HTR-8/SVneo (cell line): Measurements from ENCODE around the gene KIN.
"Not testable (repeated sequence)": the region's sequence is repeated elsewhere in the genome, so short reads cannot be mapped to it uniquely, and the experiment has no call there.

Experiments
- DNase-seq: peaks from one replicate; pipeline ENCODE4 v3.0.0; 2011; ENCODE audit warnings: low spot score, mixed read lengths; ENCODE audit not compliant: insufficient read length
- FAIRE-seq: peaks from 2 replicates; lab custom pipeline; 2011; peaks lifted over from hg19 to GRCh38; lab: Jason Lieb, UNC

Gene KIN

DNA sequence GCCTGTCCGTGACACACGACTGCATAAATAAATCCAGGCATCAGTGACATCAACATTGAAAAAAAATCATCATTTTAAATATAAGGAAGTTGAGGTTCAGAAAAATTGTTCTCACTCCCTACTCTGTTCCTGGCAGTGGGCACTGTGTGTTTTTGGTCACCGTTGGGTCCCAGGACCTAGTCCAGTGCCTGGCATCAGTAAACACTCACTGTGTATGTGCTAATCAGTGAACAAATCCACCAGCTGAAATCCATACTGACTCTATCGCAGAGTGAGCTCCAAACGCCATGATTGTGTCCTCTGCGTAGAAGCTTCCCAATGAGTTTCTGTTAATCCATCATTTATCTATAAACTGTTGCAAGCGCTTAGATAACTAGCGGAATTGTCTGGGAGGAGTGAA lies 43.5 kb downstream of the KIN start:
- FAIRE-seq (no peak), DNase-seq (no peak)

DNA sequence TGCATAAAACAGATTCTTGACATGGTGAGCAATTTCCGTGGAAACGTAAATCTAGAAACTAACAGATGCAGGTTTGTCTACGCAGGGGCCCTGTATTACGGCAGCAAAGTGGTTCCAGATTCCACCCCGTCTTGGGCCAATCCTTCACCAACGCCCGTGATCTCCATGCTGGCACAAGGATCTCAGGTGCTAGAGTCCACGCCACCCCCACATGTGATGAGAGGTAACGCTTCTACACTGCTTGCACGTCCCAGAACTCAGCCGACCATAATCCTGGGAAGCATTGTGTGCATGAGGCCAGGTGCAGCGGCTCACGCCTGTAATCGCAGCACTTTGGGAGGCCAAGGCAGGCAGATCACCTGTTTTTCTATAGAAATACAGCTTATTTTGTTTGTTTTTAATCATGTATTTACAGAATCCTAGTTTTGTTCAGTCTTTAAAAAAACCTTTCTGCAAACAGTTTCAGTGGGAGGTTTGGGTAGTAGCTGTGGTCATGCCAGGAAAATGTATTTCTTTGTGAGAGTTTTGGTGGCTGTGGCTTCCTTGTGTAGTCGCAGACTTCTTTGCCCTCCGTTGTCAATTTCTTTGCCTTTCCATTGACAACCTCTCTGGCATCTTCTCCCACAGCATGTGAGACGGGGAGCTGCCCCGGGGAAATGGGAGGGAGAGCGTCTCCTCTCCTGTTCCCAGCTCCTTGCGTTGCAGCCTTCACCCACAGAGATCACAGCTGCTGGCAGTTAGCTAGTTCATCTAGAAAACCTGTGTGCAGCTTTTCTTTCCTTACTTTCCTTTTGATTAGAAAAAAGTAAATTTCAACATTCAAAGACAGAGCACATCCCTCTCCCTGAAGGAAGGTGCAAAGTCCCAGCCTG lies 49.0 kb downstream of the KIN start:
- DNase-seq (no peak), FAIRE-seq (no peak)

DNA sequence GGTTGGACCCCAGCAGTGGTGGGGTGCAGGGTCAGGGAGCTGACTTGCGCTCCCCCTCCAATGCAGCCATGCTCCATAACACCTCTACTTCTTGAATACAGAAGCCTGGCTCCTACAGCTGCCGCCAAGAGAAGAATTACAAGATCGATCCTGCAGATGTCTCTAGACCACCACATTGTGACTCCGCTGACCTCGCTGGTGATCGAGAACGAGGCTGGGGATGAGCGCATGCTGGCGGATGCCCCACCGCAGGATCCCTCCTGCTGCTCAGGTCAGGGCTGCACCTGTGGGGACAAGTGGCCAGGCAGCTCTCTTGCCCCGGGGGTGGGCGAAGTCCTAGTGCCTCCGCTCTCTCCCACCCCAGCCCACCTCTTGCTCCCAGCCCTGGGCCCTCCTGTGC lies 53.0 kb downstream of the KIN start:
- no peak for FAIRE-seq
- DNase-seq: no peak

GRCh38 chr10:7722927-7723529 lies 64.8 kb downstream of the KIN start:
- DNase-seq (no peak), FAIRE-seq (no peak)

- no peak for DNase-seq
- no peak for FAIRE-seq
These were observed 67.3 kb downstream of the KIN start for GRCh38 chr10:7720478-7720877.

- no peak for DNase-seq
- FAIRE-seq: no peak
These were observed 69.1 kb downstream of the KIN start for GRCh38 chr10:7718685-7719084.

GRCh38 chr10:7717767-7718166 lies 70.0 kb downstream of the KIN start:
- DNase-seq (no peak), FAIRE-seq (no peak)

DNA sequence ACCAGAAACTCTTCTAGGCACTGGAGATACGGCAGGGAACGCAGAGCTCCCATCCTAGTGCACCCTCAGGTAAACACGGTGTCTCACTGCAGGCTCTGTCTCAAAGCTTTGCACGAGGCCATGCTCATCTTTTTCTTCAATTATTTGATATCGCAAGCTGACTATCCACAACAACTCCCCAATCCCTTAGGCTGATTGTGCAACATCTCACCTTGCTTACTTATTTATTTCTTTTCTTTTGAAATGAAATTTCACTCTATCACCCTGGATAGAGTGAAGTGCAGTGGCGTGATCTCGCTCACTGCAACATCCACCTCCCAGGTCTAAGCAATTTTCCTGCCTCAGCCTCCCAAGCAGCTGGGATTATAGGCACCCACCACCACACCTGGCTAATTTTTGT lies 72.3 kb downstream of the KIN start:
- FAIRE-seq (no peak), DNase-seq (no peak)

DNA sequence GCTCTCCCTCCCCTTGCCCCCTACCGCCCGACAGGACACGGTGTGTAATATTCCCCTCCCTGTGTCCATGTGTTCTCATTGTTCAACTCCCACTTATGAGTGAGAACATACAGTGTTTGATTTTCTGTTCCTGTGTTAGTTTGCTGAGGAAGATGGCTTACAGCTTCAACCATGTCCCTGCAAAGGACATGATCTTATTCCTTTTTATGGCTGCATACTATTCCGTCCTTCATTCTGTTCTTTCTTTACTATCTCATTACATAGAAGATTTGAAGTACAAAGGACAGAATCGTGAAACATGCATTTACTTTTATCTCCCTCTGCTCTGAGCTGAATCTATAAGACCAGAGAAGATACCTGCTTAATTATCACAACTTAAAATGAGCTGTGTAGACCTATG lies 76.7 kb downstream of the KIN start:
- not testable (repeated sequence) for FAIRE-seq, DNase-seq

DNA sequence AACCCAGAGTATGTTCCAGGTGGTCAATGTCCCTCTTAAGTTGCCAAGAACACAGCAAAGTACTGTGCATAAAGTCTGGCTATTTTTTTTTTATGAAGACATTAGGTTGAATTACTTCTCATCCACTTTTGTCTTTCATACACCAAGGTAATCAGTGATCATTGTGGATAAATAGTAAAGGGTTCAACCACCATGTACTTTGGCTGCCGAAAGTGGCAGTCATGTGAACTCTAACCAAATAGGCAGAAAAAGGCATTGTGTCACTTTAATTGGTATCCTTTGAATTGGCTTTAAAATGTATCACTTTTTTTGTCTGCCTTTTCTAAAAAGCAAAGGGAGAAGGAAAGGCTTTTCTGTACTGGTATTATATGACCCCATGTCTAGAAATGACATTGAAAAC lies 77.3 kb downstream of the KIN start:
- DNase-seq: no peak
- no peak for FAIRE-seq

DNA sequence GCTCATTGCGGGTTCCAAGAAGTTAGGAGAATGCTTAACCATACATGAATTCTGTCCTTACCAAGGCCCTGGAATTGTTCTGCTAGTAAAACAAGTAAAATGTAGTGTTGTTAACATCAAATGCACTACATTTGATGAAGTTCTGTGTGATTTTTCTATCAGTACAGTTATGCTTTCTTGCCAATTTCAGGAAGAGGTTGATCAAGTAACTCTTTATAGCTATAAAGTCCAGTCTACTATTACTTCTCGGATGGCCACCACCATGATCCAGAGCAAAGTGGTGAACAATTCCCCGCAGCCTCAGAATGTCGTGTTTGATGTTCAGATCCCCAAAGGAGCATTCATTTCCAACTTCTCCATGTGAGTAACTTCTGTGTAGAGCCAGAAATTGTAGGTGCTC lies 79.0 kb downstream of the KIN start:
- FAIRE-seq (no peak), DNase-seq (no peak)

DNA sequence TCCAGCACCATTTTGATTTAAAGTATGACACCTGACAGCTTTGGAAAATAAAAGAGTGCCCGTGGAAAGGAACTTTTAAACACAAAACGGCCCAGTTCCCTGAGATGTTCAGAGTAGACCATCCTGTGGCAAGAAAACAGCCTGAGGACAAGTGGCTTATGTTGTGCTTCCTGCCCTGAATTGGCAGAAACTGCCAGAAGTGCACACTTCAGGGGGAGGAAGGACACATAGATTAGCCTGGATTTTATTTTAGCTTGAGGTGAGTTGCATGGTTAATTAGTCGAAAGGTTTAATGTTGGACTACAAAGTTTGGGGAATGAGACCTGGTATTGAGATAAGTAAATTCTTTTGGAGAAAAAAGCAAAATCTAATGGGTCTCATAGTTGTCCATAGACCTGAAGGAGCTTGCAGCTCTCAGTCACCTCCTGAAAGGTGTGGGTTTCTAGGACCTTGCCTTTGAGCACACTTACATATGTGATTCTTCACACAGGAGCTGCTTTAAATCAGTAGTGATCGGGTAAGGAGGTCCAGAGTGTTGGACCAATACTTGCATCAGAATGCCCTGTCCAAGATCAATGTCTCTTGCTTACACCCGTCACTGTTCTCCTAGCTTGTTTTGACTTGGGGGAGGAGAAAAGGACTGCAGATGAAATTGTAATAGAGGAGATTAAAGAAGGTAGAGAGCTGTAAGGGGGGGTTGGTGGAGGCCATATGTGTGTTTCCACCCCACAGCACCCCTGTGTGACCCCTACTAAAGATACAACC lies 79.8 kb downstream of the KIN start:
- DNase-seq (no peak), FAIRE-seq (no peak)

GRCh38 chr10:7707102-7707501 lies 80.7 kb downstream of the KIN start:
- DNase-seq: no peak
- no peak for FAIRE-seq

DNA sequence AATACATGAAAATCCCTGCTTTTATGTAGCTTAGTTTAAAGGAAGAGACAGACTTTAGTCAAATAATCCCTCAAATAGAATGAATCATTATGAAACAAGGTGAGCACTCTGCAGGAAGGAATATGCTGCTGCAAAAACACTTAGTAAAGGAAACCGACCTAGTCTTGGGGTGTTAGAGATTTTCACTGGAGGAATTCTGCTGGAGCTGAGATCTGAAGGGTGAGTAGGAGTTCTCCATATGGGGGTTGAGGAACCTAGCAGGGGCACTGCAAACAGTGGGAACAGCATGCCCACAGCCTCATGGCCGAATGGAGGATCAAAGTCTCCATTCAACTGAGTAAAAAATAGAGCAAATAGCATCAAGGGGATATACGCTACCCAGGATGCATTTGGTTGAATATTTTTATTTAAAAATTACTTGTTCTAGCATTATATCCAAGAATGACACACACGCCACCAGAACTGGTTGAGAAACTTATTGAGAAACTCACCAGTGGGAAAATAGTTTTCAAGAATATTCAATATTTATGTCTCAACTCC lies 81.2 kb downstream of the KIN start:
- DNase-seq: no peak
- no peak for FAIRE-seq

DNA sequence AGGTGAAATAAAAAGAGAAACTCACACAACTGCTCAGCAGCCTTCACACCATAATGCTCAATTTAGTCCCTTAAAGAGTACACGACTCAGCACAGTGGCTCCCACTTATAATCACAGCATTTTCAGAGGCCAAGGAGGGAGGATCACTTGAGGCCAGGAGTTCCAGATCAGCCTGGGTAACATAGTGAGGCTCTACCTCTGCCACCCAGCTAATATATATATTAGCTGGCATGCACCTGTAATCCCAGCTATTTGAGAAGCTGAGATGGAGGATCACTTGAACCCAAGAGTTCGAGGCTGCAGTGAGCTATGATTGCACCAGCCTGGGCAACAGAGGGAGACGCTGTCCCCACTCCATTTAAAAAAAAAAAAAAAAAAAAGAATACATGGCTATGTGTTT lies 82.5 kb downstream of the KIN start:
- DNase-seq (no peak), FAIRE-seq (no peak)

DNA sequence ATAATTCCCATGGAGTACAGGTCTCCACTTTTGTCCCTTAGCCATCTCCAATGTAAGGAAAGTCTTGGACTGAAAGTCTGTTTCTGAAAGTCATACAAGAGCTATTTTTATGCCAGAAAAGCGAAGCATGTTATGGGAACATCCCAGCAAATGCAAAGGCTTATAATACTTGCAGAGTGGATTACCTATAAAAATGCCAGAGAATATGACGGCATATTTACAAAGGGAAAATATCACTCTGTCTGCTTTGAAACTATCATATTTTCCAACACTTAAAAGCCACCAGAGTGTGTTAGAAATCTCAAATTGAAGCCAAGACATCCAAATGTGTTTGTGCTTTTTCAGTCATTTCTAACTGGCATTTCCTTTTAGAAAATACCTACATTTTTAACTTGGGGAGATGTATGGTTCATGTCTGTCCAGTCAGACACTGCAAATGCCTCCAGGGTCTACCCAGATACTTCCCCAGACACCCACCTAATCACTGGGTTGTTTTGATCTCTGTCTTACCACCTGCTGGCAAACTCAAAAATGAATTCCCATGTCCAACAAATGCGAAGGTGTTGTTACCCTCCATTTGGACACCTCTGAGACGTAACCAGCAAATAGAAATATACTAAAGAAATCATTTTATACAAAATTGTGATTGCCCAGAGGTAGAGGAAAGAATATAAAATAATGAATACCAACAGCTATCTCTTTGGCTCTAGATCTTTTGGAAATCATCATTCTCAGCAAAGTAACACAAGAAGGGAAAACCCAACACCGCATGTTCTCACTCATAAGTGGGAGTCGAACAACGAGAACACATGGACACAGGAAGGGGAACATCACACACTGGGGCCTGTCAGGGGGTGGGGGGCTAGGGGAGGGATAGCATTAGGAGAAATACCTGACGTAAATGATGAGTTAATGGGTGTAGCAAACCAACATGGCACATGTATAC lies 83.4 kb downstream of the KIN start:
- DNase-seq (no peak), FAIRE-seq (no peak)

DNA sequence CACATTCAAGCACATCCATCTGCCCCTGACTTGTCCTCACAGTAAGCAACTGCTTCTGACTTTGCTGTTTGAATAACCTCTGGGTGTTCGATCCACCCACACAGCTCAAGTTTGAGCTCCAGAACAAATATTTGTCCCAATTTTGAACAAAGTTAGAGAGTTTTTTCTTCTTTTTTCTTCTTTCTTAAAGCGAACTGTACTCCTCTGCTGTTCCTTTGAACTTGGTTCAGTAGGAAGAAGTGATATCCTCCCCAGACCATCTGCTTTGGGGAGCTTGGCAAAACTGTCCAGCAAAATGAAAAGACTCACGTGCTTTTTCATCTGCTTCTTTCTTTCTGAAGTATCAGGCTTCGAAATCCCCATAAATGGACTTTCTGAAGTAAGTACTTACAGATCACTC lies 84.7 kb downstream of the KIN start, which contains the start of gene ITIH2:
Gene ITIH2 (plus strand): TSS at position 177 of the 400 bp plus-strand sequence. CDS start 119 bp downstream, at position 296.
- DNase-seq (no peak), FAIRE-seq (no peak)

GRCh38 chr10:7702288-7702812 lies 85.4 kb downstream of the KIN start:
- FAIRE-seq (no peak), DNase-seq (no peak)

DNA sequence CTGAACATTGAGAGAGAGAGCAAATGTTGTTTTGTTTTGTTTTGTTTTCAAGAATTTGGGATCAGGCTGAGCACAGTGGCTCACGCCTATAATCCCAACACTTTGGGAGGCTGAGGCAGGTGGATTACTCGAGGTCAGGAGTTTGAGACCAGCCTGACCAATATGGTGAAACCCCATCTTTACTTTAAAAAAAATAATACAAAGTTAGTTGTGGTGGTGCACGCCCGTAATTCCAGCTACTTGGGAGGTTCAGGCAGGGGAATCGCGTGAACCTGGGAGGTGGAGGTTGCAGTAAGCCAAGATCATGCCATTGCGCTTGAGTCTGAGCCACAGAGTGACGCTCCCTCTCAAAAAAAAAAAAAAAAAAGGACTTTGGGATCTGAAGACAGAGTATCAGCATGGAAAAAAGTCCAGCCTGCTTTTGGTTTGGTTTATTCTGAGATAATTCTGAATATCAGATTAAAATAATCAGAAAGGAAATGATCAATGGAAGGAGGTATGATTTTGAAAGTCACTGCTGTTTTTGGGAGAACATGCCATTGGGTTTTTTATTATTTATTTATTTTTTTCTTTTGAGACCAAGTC lies 86.5 kb downstream of the KIN start:
- DNase-seq: no peak
- no peak for FAIRE-seq
